Endothelial cell of umbilical vein (primary cell): Measurements from ENCODE around the gene PRCD. TPM values are rescaled to one million over a fixed set of nuclear protein-coding genes. Genes with fewer than 3 reads are reported as not detected.
A peak's percentile ranks its signal among the peaks of the same experiment; 100 is the strongest.

Source experiments
- BruUV-seq: library from RNA; stranded (reverse); fragments of 400-500 nt; replicated peaks from 2 replicates; lab custom pipeline; 2021; lab: Mats Ljungman, UMichigan
- CTCF ChIA-PET: fragments of 300-600, 350-600 bp; sonication (Branson Sonifier 250); formaldehyde crosslinking; loops from one replicate; lab custom pipeline; 2021; ENCODE audit warnings: antibody characterized with exemption, inconsistent platforms; lab: Charles Lee
- POLR2A ChIA-PET: fragments of 300-600, 350-600 bp; sonication (Branson Sonifier 250); formaldehyde crosslinking; loops from one replicate; lab custom pipeline; 2021; ENCODE audit warnings: antibody characterized with exemption, inconsistent platforms; lab: Charles Lee
- DNase-seq: peaks from one replicate; pipeline ENCODE4 v3.0.0-alpha.2; 2011; ENCODE audit warnings: low read depth, low spot score
- FAIRE-seq: peaks from 2 replicates; lab custom pipeline; 2011; peaks lifted over from hg19 to GRCh38; lab: Jason Lieb, UNC
- H2AFZ ChIP-seq: 2 replicates; pipeline ENCODE4 v1.6.0; 2012; ENCODE audit warnings: low read depth, low read length, control low read depth, inconsistent platforms
- H3K27ac ChIP-seq: 2 replicates; pipeline ENCODE4 v1.5.1; 2011; ENCODE audit warnings: low read depth, mild to moderate bottlenecking, control low read depth, low read length, moderate library complexity; ENCODE audit not compliant: insufficient read depth
- H3K27me3 ChIP-seq, 2 experiments: 2 replicates each; pipeline versions ENCODE4 v1.6.0 to v1.6.1; 2011; ENCODE audit warnings: low read length in 2 of 2, mixed read lengths in 1 of 2; ENCODE audit not compliant: control insufficient read depth in 2 of 2, insufficient read depth in 2 of 2
- H3K36me3 ChIP-seq, 2 experiments: 2 replicates in 1 of 2; 3 replicates in 1 of 2; pipeline ENCODE4 v1.5.1; 2011; ENCODE audit warnings: low read length in 2 of 2, mild to moderate bottlenecking in 1 of 2, moderate library complexity in 1 of 2; ENCODE audit not compliant: control insufficient read depth in 2 of 2, insufficient read depth in 2 of 2; ENCODE audit errors: extremely low read depth in 1 of 2
- H3K4me1 ChIP-seq: 3 replicates; pipeline ENCODE4 v1.5.1; 2011; ENCODE audit warnings: mild to moderate bottlenecking, low read length; ENCODE audit not compliant: control insufficient read depth, insufficient read depth; ENCODE audit errors: extremely low read depth
- H3K4me2 ChIP-seq: 2 replicates; pipeline ENCODE4 v1.6.1; 2011; ENCODE audit warnings: low read length, control low read depth, mixed read lengths; ENCODE audit not compliant: insufficient read depth
- H3K4me3 ChIP-seq, 3 experiments: fragments of 200-600 bp in 1 of 3; sonication (generic), shearing (Covaris generic) in 1 of 3; replicated peaks in 1 of 3; 2 replicates each; pipeline ENCODE4 v1.5.1; 2011 to 2016; ENCODE audit warnings: control low read depth in 3 of 3, low read length in 3 of 3, mild to moderate bottlenecking in 2 of 3, inconsistent platforms in 1 of 3, low read depth in 1 of 3, moderate library complexity in 1 of 3; ENCODE audit not compliant: insufficient read depth in 1 of 3
- H3K79me2 ChIP-seq: 2 replicates; pipeline ENCODE4 v1.6.0; 2012; ENCODE audit warnings: low read length, inconsistent platforms; ENCODE audit not compliant: control insufficient read depth, insufficient read depth
- H3K9ac ChIP-seq: replicated peaks from 2 replicates; pipeline ENCODE3; 2011; ENCODE audit warnings: low read length, control low read depth; ENCODE audit not compliant: insufficient read depth; ENCODE audit errors: extremely low read depth
- H3K9me1 ChIP-seq: replicated peaks from 3 replicates; pipeline ENCODE4 v1.6.0; 2011; ENCODE audit warnings: mild to moderate bottlenecking, low read length; ENCODE audit not compliant: control insufficient read depth, insufficient read depth; ENCODE audit errors: extremely low read depth
- H3K9me3 ChIP-seq: replicated peaks from 2 replicates; pipeline ENCODE4 v1.5.1; 2012; ENCODE audit warnings: low read length, inconsistent platforms; ENCODE audit not compliant: control insufficient read depth, insufficient read depth
- H4K20me1 ChIP-seq: replicated peaks from 2 replicates; pipeline ENCODE3; 2011; ENCODE audit warnings: mild to moderate bottlenecking, low read length; ENCODE audit not compliant: control insufficient read depth, insufficient read depth; ENCODE audit errors: extremely low read depth
- CTCF ChIP-seq, 2 donors: IDR thresholded peaks; 1 replicate in 1 of 2; 2 replicates in 1 of 2; pipeline ENCODE4 v1.5.1; 2011; ENCODE audit warnings: low read length in 2 of 2, mild to moderate bottlenecking in 2 of 2, moderate library complexity in 2 of 2, control low read depth in 1 of 2, inconsistent platforms in 1 of 2, low read depth in 1 of 2; ENCODE audit not compliant: insufficient read depth in 1 of 2; ENCODE audit errors: extremely low read depth in 1 of 2
- EZH2 ChIP-seq: IDR thresholded peaks from 2 replicates; pipeline ENCODE4 v1.6.1; 2012; ENCODE audit warnings: borderline replicate concordance, low read depth, mild to moderate bottlenecking, moderate library complexity, low read length, inconsistent platforms; ENCODE audit not compliant: severe bottlenecking
- FOS ChIP-seq: IDR thresholded peaks from 2 replicates; pipeline ENCODE4 v1.6.1; 2011; ENCODE audit warnings: mild to moderate bottlenecking, low read length, moderate library complexity, borderline replicate concordance; ENCODE audit not compliant: insufficient read depth
- MYC ChIP-seq: IDR thresholded peaks from one replicate; pipeline ENCODE4 v1.6.1; 2011; ENCODE audit warnings: mild to moderate bottlenecking, low read depth, low read length
- POLR2A ChIP-seq: IDR thresholded peaks from 2 replicates; pipeline ENCODE4 v1.6.1; 2012; ENCODE audit warnings: low read depth, mild to moderate bottlenecking, control low read depth, low read length
- POLR2AphosphoS5 ChIP-seq: IDR thresholded peaks from 2 replicates; pipeline ENCODE4 v1.6.1; 2012; ENCODE audit warnings: low read depth, mild to moderate bottlenecking, control low read depth, low read length, moderate library complexity; ENCODE audit not compliant: insufficient read depth
- dilution Hi-C: fragments of 300-500 bp; cut with MboI; formaldehyde crosslinking; loops from one replicate; pipeline ENCODE4 v1.15.0; 2019; ENCODE audit warnings: low sequenced_read_pairs; ENCODE audit not compliant: extremely low pct_ligation_motif_present
- intact Hi-C: fragments of 100-400 bp; cut with micrococcal nuclease; formaldehyde crosslinking; loops from one replicate; pipeline ENCODE4 v1.10.0; 2022
- polyA plus RNA-seq, 4 experiments: library from polyadenylated mRNA; depleted of rRNA in 3 of 4; stranded (reverse) in 3 of 4; unstranded in 1 of 4; fragments of >200 nt; gene quantifications; 2 replicates each; pipeline versions ENCODE4 v1.2.1 to v1.2.3, GENCODE V29; 2011 to 2012; ENCODE audit warnings: missing spikeins in 1 of 4
- total RNA-seq: library from RNA; stranded (reverse); gene quantifications from 2 replicates; pipeline ENCODE4 v1.2.3, GENCODE V29; 2021
- TF ChIP-seq, protein P1 (sequence below): IDR thresholded peaks from 2 replicates; pipeline ENCODE4 v1.6.1; 2011; ENCODE audit not compliant: insufficient read depth, insufficient read length

The PRCD gene
- total and polyA plus RNA-seq, 2 donors (not counting 3 experiments of a cell fraction or from before 2014, with no cell fraction given) = not detected

GRCh38 chr17:76557368-76558197, 17.7 kb downstream of the PRCD start:
- no peaks in the 10 kb centered on the region for H3K9me3 ChIP-seq
- H3K9me1 ChIP-seq = no peaks in the 10 kb centered on the region
- H2AFZ ChIP-seq = peak overlapping the region; percentile 87
- intact Hi-C loops = loop anchor here (1.0 to 5.0 kb wide), 4 partner anchors 29 to 155 kb away; partner anchors contain the start of gene MXRA7
- H3K4me3 ChIP-seq = peak overlapping the region; percentile 66 to 94 (median 78)
- peak overlapping the region; percentile 88 for H3K9ac ChIP-seq
- peak; percentile 87 for FAIRE-seq
- TF ChIP-seq CTCF (IDR thresholded peaks at IDR 0.05; ENCODE audit: extremely low read depth in 1 of 2, insufficient read depth in 1 of 2, low read depth in 1 of 2, low read length in 2 of 2) (peak; percentile 80 to 88), MYC (peak; percentile 99), POLR2AphosphoS5 (peak; percentile 95), EZH2 (no peak), POLR2A (peak; percentile 97), FOS (no peak)
- TF ChIP-seq, protein P1, sequence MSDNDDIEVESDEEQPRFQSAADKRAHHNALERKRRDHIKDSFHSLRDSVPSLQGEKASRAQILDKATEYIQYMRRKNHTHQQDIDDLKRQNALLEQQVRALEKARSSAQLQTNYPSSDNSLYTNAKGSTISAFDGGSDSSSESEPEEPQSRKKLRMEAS = peak; percentile 75
- H3K36me3 ChIP-seq = no peaks in the 10 kb centered on the region
- peaks cover 45% of the 10 kb centered on the region for H3K79me2 ChIP-seq
- H3K27me3 ChIP-seq = no peaks in the 10 kb centered on the region
- peak overlapping the region; percentile 68 for H3K27ac ChIP-seq
- CTCF ChIA-PET = interaction anchor here (0.7 to 8.8 kb wide), 25 partner anchors 9 to 152 kb away, joined by 3 to 121 read pairs (median 3); partner anchors contain the start of genes AANAT, PRCD and ST6GALNAC2
- no peaks in the 10 kb centered on the region for H4K20me1 ChIP-seq
- POLR2A ChIA-PET = interaction anchor here (0.6 to 1.8 kb wide), 9 partner anchors 10 to 533 kb away, joined by 3 to 7 read pairs (median 3); partner anchors contain the start of gene PRCD
- TSS peak; percentile 73 for BruUV-seq
- peak; percentile 98 for DNase-seq
- peak overlapping the region; percentile 97 for H3K4me2 ChIP-seq
- H3K4me1 ChIP-seq = peaks cover 40% of the 10 kb centered on the region
- dilution Hi-C loops = no loop called here
